Cerebellar cortex (tissue), 1 donor: ENCODE measurements around the gene FDXACB1.
"Not testable (repeated sequence)": the region's sequence is repeated elsewhere in the genome, so short reads cannot be mapped to it uniquely, and the experiment has no call there.

Experiments used
- DNase-seq: peaks from one replicate; pipeline ENCODE4 v3.0.0-alpha.2; 2015; ENCODE audit warnings: low spot score

FDXACB1 gene

GRCh38 chr11:111910676-111911562 lies 32.0 kb upstream of the FDXACB1 start:
- peak; percentile 78 for DNase-seq

- DNase-seq, result peak; percentile 53
Observed at GRCh38 chr11:111909378-111909777, 30.4 kb upstream of the FDXACB1 start.

- peak; percentile 24 for DNase-seq
Observed at GRCh38 chr11:111908639-111909305, 29.8 kb upstream of the FDXACB1 start.

- peak; percentile 38 for DNase-seq
Observed at GRCh38 chr11:111906680-111907079, 27.7 kb upstream of the FDXACB1 start.

- no peak for DNase-seq
Observed at GRCh38 chr11:111905411-111905810, 26.4 kb upstream of the FDXACB1 start.

GRCh38 chr11:111886844-111887243 lies 7.9 kb upstream of the FDXACB1 start:
- DNase-seq, result no peak

- no peak for DNase-seq
Observed at GRCh38 chr11:111886032-111886431, 7.1 kb upstream of the FDXACB1 start.

- not testable (repeated sequence) for DNase-seq
Observed at GRCh38 chr11:111885053-111885452, 6.1 kb upstream of the FDXACB1 start.

GRCh38 chr11:111882202-111882601 lies 3.2 kb upstream of the FDXACB1 start:
- no peak for DNase-seq

- DNase-seq, result no peak
Observed at GRCh38 chr11:111879637-111879960, 634 bp upstream of the FDXACB1 start.

GRCh38 chr11:111878385-111878848 lies 548 bp downstream of the FDXACB1 start:
- no peak for DNase-seq

GRCh38 chr11:111871693-111872161 lies 7.2 kb downstream of the FDXACB1 start:
- DNase-seq, result peak; percentile 60

- peak; percentile 80 for DNase-seq
Observed at GRCh38 chr11:111870886-111871692, 7.9 kb downstream of the FDXACB1 start, which contains the start of gene ALG9. TSS of gene ALG9 (minus strand) at chr11:111871581. CDS start at chr11:111871482, 99 bp downstream.

- no peak for DNase-seq
Observed at GRCh38 chr11:111870522-111870885, 8.5 kb downstream of the FDXACB1 start.

GRCh38 chr11:111870113-111870512 lies 8.9 kb downstream of the FDXACB1 start:
- no peak for DNase-seq

- DNase-seq, result no peak
Observed at GRCh38 chr11:111860257-111860656, 18.7 kb downstream of the FDXACB1 start.

- no peak for DNase-seq
Observed at GRCh38 chr11:111855506-111855905, 23.5 kb downstream of the FDXACB1 start.

- no peak for DNase-seq
Observed at GRCh38 chr11:111852103-111852502, 26.9 kb downstream of the FDXACB1 start.

GRCh38 chr11:111851636-111852035 lies 27.3 kb downstream of the FDXACB1 start:
- DNase-seq, result peak; percentile 65

- no peak for DNase-seq
Observed at GRCh38 chr11:111851067-111851466, 27.9 kb downstream of the FDXACB1 start.

- no peak for DNase-seq
Observed at GRCh38 chr11:111849631-111850030, 29.3 kb downstream of the FDXACB1 start.

- peak; percentile 64 for DNase-seq
Observed at GRCh38 chr11:111846636-111847035, 32.3 kb downstream of the FDXACB1 start.
